CMK (cell line): ENCODE data around the gene RAPGEF6.
"Not testable (repeated sequence)": the region's sequence is repeated elsewhere in the genome, so short reads cannot be mapped to it uniquely, and the experiment has no call there.

Experiments
- DNase-seq: peaks from one replicate; pipeline ENCODE4 v3.0.0-alpha.2; 2010; ENCODE audit warnings: low read depth

RAPGEF6 gene

GRCh38 chr5:131634996-131635683 lies at the start of gene RAPGEF6:
Gene RAPGEF6, minus strand, starts transcription at chr5:131635229. Its CDS starts 199 bp downstream, at chr5:131635030.
- peak; percentile 97 for DNase-seq

GRCh38 chr5:131684595-131684994 lies 49.6 kb upstream of the RAPGEF6 start:
- no peak for DNase-seq

- no peak for DNase-seq
Observed at GRCh38 chr5:131684051-131684450, 49.0 kb upstream of the RAPGEF6 start.

- no peak for DNase-seq
Observed at GRCh38 chr5:131682826-131683225, 47.8 kb upstream of the RAPGEF6 start.

GRCh38 chr5:131682175-131682574 lies 47.1 kb upstream of the RAPGEF6 start:
- no peak for DNase-seq

- DNase-seq: no peak
Observed at GRCh38 chr5:131679911-131680310, 44.9 kb upstream of the RAPGEF6 start.

- not testable (repeated sequence) for DNase-seq
Observed at GRCh38 chr5:131678273-131678672, 43.2 kb upstream of the RAPGEF6 start.

- no peak for DNase-seq
Observed at GRCh38 chr5:131677115-131677514, 42.1 kb upstream of the RAPGEF6 start.

GRCh38 chr5:131672776-131673175 lies 37.7 kb upstream of the RAPGEF6 start:
- no peak for DNase-seq

- no peak for DNase-seq
Observed at GRCh38 chr5:131671994-131672655, 37.1 kb upstream of the RAPGEF6 start.

- no peak for DNase-seq
Observed at GRCh38 chr5:131671409-131671808, 36.4 kb upstream of the RAPGEF6 start.

- no peak for DNase-seq
Observed at GRCh38 chr5:131664929-131665328, 29.9 kb upstream of the RAPGEF6 start.

- no peak for DNase-seq
Observed at GRCh38 chr5:131661933-131662332, 26.9 kb upstream of the RAPGEF6 start.

- no peak for DNase-seq
Observed at GRCh38 chr5:131659841-131660240, 24.8 kb upstream of the RAPGEF6 start.

GRCh38 chr5:131659290-131659689 lies 24.3 kb upstream of the RAPGEF6 start:
- no peak for DNase-seq

GRCh38 chr5:131654776-131655175 lies 19.7 kb upstream of the RAPGEF6 start:
- no peak for DNase-seq

GRCh38 chr5:131654309-131654708 lies 19.3 kb upstream of the RAPGEF6 start:
- DNase-seq: no peak

- no peak for DNase-seq
Observed at GRCh38 chr5:131649161-131649560, 14.1 kb upstream of the RAPGEF6 start.

GRCh38 chr5:131647048-131647769 lies 12.2 kb upstream of the RAPGEF6 start:
- DNase-seq: no peak

GRCh38 chr5:131644822-131645221 lies 9.8 kb upstream of the RAPGEF6 start:
- DNase-seq: no peak

GRCh38 chr5:131644370-131644769 lies 9.3 kb upstream of the RAPGEF6 start:
- no peak for DNase-seq

GRCh38 chr5:131641494-131641893 lies 6.5 kb upstream of the RAPGEF6 start:
- DNase-seq: no peak
